Raji (cell line): ENCODE measurements around the gene PARG.
"Not testable (repeated sequence)": the region's sequence is repeated elsewhere in the genome, so short reads cannot be mapped to it uniquely, and the experiment has no call there.

ENCODE experiments used
- POLR2A ChIP-seq: IDR thresholded peaks from 2 replicates; pipeline ENCODE4 v1.6.1; 2011; ENCODE audit warnings: low read depth, low read length, control low read depth; ENCODE audit not compliant: insufficient read depth

Gene PARG

GRCh38 chr10:49941447-49942338 lies at the start of gene PARG, which contains the start of gene TIMM23B:
PARG (minus strand) TSS chr10:49942027; CDS start chr10:49941725, 302 bp downstream.
TIMM23B (plus strand) TSS chr10:49942053; CDS start chr10:49942195, 142 bp downstream.
- TF ChIP-seq POLR2A = peak; percentile 72

GRCh38 chr10:49988376-49988775 lies 46.5 kb upstream of the PARG start, which contains the start of gene AGAP6:
AGAP6 (plus strand) TSS chr10:49988406; CDS start chr10:49988716, 310 bp downstream.
- TF ChIP-seq POLR2A = not testable (repeated sequence)

- no peak for TF ChIP-seq POLR2A
Observed at GRCh38 chr10:49844775-49845595, 96.8 kb downstream of the PARG start.

- no peak for TF ChIP-seq POLR2A
Observed at GRCh38 chr10:49841615-49842332, 100.1 kb downstream of the PARG start.

GRCh38 chr10:49837685-49838084 lies 104.1 kb downstream of the PARG start:
- no peak for TF ChIP-seq POLR2A

GRCh38 chr10:49837051-49837478 lies 104.8 kb downstream of the PARG start:
- no peak for TF ChIP-seq POLR2A

- no peak for TF ChIP-seq POLR2A
Observed at GRCh38 chr10:49834976-49835375, 106.9 kb downstream of the PARG start.

- no peak for TF ChIP-seq POLR2A
Observed at GRCh38 chr10:49834201-49834600, 107.6 kb downstream of the PARG start.

- TF ChIP-seq POLR2A = no peak
Observed at GRCh38 chr10:49833168-49833567, 108.7 kb downstream of the PARG start.

GRCh38 chr10:49831352-49832035 lies 110.3 kb downstream of the PARG start:
- no peak for TF ChIP-seq POLR2A

- TF ChIP-seq POLR2A = no peak
Observed at GRCh38 chr10:49830846-49831245, 111.0 kb downstream of the PARG start.

GRCh38 chr10:49830016-49830415 lies 111.8 kb downstream of the PARG start:
- TF ChIP-seq POLR2A = no peak

- TF ChIP-seq POLR2A = no peak
Observed at GRCh38 chr10:49827297-49827696, 114.5 kb downstream of the PARG start.

- no peak for TF ChIP-seq POLR2A
Observed at GRCh38 chr10:49819234-49819958, 122.4 kb downstream of the PARG start.
